Adipocyte (in vitro differentiated cells): ENCODE data around the gene DDX54.

Experiments
- DNase-seq: peaks from one replicate; pipeline ENCODE4 v3.0.0-alpha.2; 2015; ENCODE audit warnings: low read depth
- H3K27me3 ChIP-seq: replicated peaks from 2 replicates; pipeline ENCODE4 v1.7.0; 2013; ENCODE audit warnings: mild to moderate bottlenecking, low read length, moderate library complexity; ENCODE audit not compliant: control insufficient read depth, insufficient read depth
- H3K36me3 ChIP-seq: 2 replicates; pipeline ENCODE4 v1.7.0; 2013; ENCODE audit warnings: low read length, mild to moderate bottlenecking, moderate library complexity; ENCODE audit not compliant: control insufficient read depth, insufficient read depth, severe bottlenecking
- H3K4me1 ChIP-seq: 2 replicates; pipeline ENCODE4 v1.7.0; 2013; ENCODE audit warnings: mild to moderate bottlenecking, low read length, moderate library complexity; ENCODE audit not compliant: control insufficient read depth, insufficient read depth
- H3K4me3 ChIP-seq: 2 replicates; pipeline ENCODE4 v1.7.0; 2013; ENCODE audit warnings: mild to moderate bottlenecking, low read length, moderate library complexity
- H3K9ac ChIP-seq: 2 replicates; pipeline ENCODE4 v1.7.0; 2013; ENCODE audit warnings: mild to moderate bottlenecking, low read length, moderate library complexity
- H3K9me3 ChIP-seq: 2 replicates; pipeline ENCODE4 v1.7.0; 2013; ENCODE audit warnings: mild to moderate bottlenecking, low read length, moderate library complexity; ENCODE audit not compliant: control insufficient read depth

The DDX54 gene, protein sequence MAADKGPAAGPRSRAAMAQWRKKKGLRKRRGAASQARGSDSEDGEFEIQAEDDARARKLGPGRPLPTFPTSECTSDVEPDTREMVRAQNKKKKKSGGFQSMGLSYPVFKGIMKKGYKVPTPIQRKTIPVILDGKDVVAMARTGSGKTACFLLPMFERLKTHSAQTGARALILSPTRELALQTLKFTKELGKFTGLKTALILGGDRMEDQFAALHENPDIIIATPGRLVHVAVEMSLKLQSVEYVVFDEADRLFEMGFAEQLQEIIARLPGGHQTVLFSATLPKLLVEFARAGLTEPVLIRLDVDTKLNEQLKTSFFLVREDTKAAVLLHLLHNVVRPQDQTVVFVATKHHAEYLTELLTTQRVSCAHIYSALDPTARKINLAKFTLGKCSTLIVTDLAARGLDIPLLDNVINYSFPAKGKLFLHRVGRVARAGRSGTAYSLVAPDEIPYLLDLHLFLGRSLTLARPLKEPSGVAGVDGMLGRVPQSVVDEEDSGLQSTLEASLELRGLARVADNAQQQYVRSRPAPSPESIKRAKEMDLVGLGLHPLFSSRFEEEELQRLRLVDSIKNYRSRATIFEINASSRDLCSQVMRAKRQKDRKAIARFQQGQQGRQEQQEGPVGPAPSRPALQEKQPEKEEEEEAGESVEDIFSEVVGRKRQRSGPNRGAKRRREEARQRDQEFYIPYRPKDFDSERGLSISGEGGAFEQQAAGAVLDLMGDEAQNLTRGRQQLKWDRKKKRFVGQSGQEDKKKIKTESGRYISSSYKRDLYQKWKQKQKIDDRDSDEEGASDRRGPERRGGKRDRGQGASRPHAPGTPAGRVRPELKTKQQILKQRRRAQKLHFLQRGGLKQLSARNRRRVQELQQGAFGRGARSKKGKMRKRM

DNA sequence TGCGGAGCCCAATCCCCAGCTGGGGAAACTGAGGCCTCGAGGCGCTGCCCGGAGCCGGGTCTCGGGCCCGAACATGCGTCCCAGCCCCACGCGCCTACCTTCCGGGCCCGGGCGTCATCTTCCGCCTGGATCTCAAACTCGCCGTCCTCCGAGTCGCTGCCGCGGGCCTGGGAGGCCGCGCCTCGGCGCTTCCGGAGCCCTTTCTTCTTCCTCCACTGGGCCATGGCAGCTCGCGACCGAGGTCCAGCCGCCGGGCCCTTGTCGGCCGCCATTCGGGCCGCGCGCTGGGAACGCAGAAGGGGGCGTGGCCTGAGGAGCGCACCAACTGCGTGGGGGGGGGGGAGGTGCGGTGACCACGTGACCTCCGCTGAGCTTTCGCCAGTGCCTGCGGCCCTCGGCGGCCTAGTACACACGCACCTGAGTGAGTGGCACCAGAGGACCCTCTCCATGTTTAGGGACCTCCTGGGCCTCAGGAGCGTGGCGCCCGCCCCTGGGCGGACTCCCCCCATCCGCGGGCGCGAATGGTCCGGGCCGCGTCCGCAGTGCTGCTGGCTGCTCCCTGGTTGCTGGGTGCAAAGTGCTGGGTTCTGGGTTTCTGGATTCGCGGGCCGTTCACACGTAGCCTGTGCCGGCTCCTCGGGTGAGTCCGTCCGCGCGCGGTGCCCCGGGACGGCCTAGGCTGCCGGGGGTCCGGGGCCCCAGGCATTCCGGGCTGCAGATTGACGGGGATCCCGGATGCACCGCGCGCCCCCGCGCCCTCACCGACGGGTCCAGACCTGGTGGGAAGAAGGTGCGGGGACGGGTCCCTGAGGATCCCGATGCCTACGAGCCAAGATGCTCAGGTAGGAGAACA lies at the start of gene DDX54, which contains the start of gene RITA1:
Gene DDX54 (minus strand): TSS at position 299 of the 853 bp plus-strand sequence. CDS start 27 bp downstream, at position 272.
Gene RITA1 (plus strand): TSS at position 542 of the 853 bp plus-strand sequence. CDS start 1,026 bp downstream, outside the sequence.
- H3K4me1 ChIP-seq: peaks cover 16% of the 10 kb centered on the region
- no peaks in the 10 kb centered on the region for H3K27me3 ChIP-seq
- peaks cover 2% of the 10 kb centered on the region for H3K36me3 ChIP-seq
- H3K9ac ChIP-seq: peak within 1 kb of the TSS; percentile 99
- H3K9me3 ChIP-seq: no peaks in the 10 kb centered on the region
- DNase-seq: peak; percentile 85
- peak within 1 kb of the TSS; percentile 96 for H3K4me3 ChIP-seq

DNA sequence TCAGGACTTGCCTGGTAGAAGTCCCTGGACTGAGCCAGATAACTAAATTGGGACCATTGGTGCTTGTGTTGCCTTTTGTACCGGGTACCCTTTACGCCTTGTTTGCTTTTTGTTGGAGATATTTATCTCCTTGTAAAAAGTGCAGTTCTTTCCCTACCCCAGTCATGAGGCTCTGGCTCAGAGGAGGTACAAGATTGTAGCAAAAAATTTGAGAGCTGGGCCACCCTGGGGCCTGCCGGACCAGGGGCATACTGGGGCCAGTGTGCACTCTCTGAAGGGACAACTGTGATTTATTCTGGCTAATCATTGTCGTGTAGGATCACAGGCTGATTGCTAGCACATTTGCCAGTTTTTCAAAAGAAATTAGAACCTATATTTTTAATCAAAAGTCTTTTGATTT lies 49.2 kb upstream of the DDX54 start:
- no peaks in the 10 kb centered on the region for H3K9me3 ChIP-seq
- no peak overlapping the region for H3K9ac ChIP-seq
- peaks cover 28% of the 10 kb centered on the region for H3K4me1 ChIP-seq
- H3K36me3 ChIP-seq: peaks cover 19% of the 10 kb centered on the region
- DNase-seq: no peak
- H3K4me3 ChIP-seq: no peak overlapping the region
- H3K27me3 ChIP-seq: no peaks in the 10 kb centered on the region

DNA sequence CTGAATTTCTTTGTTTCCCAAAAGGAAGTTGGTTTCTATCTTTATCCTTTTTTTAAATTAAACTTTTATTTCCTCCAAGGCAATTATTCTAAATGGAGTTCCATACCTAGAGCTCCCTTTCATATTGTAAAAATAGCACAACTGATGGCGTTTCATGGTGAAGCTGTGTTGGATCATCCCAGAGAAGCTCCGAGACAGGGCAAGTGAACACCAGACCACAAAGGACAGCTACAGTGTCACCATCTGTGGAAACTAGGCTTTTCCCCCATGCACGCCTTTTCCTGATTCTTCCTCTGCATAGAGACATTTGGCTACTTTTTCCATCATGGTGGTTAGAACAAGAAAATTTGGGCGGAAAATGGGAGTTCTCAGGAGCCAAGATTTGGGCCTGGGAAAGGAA lies 48.7 kb upstream of the DDX54 start:
- no peak overlapping the region for H3K9ac ChIP-seq
- H3K36me3 ChIP-seq: peaks cover 19% of the 10 kb centered on the region
- no peak overlapping the region for H3K4me3 ChIP-seq
- no peaks in the 10 kb centered on the region for H3K9me3 ChIP-seq
- peaks cover 26% of the 10 kb centered on the region for H3K4me1 ChIP-seq
- no peaks in the 10 kb centered on the region for H3K27me3 ChIP-seq
- DNase-seq: no peak

DNA sequence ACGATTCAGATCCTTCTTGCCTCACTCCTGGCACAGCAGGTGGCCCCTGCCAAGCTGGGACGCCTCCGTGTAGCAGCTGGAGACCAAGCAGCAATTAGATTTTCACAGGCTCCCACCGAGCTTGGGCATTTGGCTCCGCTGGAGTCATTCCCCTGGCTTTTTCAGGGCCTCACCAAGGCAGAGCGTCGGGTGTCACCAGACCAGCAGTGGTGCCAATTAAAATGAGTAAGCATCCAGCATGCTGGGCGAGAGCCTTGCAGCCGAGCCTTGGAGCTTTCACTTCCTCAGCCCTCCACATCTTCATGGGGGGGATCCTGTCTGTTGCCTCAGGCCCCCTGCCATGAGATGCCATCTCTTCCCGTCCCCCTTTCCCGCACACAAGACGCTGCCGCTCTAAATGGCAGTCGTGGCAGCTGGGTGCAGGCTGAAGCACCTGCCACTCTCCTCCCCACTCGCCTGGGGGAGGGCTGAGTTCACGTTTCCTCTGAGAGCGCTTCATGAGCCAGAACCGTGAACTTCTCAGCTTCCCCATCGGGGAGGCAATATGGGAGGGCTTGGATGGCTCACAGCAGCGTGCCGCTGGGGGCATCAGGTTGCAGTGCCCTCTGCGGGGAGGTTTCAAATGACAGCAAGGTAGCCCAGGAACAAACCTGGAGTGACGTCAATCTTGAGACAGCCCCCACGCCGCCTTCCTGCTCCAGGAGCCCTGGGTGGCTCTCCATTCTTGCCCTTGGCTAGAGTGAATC lies 47.7 kb upstream of the DDX54 start:
- DNase-seq: no peak
- peaks cover 19% of the 10 kb centered on the region for H3K36me3 ChIP-seq
- no peaks in the 10 kb centered on the region for H3K9me3 ChIP-seq
- peak overlapping the region; percentile 16 for H3K9ac ChIP-seq
- H3K27me3 ChIP-seq: no peaks in the 10 kb centered on the region
- no peak overlapping the region for H3K4me3 ChIP-seq
- H3K4me1 ChIP-seq: peaks cover 31% of the 10 kb centered on the region

DNA sequence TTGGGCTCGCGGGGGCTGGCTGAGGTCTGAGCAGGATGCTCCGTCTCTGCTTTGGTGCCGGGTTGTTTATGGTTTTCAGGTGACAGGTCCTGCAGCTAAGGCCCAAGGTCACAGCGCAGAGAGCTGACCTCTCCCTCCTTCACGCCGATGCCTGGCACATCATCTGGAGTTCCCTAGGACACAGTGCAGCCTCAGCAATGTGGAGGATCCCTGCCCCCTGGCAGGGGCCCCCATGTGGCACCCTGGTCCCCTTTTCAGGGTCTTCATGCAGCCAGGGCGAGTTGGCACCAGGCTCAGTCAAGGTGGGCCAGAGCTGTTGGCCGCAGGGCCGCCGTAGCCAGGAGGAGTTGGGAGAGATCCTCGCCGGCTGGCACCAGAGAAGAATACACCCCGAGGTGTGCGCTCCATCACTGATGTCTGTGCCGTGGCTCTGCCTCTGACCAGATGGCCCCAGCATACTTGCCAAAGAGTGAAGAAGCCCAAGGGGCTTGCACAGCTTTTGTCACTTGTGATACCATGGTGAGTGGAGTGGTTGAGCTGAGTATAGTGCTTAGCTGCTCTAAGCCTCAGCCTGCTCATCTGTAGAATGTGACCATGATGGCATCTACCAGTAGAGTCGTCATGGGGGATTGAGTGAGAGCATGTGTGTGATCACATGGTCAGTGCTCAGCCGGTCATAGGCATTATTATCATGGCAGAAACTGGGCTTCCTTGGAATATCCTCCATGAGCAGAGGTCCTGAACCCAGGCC lies 47.0 kb upstream of the DDX54 start:
- Histone ChIP-seq H3K36me3 (peaks cover 19% of the 10 kb centered on the region), H3K9me3 (no peaks in the 10 kb centered on the region), H3K4me1 (peaks cover 36% of the 10 kb centered on the region), H3K9ac (no peak overlapping the region), H3K27me3 (no peaks in the 10 kb centered on the region), H3K4me3 (no peak overlapping the region)
- no peak for DNase-seq

DNA sequence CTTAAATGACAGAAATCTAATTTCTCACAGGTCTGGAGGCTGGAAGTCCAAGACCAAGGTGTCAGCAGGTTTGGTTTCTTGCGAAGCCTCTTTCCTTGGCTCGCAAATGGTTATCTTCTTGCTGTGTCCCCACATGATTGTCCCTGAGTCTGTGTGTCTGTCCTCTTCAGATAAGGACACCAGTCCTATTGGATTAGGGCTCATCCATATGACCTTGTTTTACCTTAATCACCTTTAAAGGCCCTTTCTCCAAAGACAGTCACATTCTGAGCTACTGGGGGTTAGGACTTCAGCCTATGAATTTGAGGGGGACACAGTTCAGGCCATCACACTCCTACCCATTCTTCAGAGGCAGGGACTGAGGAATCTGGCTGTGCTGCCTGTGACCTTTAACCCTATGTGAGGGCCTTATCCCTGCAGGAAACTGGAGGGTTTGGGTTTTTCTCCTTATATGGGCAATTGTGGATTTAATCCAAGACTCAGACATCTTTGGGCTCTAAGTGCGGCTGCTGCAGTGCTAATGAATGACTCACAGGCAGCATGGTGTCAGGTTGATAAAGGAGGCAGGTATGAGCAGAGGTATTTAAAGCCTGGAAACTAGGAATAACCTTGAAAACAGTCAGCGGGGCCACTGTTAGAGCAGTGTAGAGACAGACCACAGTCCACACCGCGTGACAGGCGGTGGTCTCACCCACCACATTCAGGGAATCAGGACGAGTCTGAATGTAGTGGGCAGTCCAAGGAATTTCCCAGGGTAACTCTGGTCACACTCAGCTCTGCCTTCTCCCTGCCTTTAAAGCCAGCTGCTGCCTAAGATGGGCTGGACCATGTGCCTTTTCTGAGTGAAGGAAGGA lies 46.2 kb upstream of the DDX54 start:
- Histone ChIP-seq H3K4me3 (no peak overlapping the region), H3K4me1 (peaks cover 30% of the 10 kb centered on the region), H3K36me3 (peaks cover 19% of the 10 kb centered on the region), H3K27me3 (no peaks in the 10 kb centered on the region), H3K9me3 (no peaks in the 10 kb centered on the region), H3K9ac (no peak overlapping the region)
- no peak for DNase-seq

DNA sequence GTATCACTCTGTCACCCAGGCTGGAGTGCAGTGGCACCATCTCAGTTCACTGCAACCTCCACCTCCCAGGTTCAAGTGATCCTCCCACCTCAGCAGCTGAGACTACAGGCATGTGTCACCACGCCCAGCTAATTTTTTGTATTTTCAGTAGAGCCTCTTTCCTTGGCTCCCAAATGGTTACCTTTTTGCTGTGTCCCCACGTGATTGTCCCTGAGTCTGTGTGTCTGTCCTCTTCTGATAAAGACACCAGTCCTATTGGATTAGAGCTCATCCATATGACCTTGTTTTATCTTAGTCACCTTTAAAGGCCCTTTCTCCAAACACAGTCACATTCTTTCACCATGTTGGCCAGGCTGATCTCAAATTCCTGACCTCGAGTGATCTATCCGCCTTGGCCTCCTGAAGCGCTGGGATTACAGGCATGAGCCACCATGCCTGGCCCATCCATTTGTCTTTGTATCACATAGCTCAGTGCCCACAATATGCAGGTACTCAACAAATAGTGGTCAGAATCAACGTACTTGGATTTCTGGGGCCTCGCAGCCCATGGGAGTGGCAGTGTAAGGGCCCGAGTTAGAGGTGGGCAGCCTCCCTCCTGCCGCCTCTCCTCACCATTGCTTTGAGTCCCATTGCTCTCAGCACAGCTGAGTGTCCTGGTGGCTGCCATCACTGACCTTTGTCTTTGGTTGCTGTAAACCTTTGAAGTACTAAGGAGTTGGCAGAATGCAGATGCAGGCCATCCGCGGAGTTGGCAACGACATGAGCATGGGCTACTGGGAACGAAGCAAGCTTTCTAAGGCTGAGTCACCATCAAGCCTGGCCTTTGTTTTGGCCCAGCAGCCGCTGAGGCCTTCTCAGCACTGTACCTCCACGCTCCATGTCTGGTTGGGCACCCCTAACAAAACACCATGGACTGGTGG lies 45.3 kb upstream of the DDX54 start:
- H3K9ac ChIP-seq: no peak overlapping the region
- no peak for DNase-seq
- peaks cover 27% of the 10 kb centered on the region for H3K4me1 ChIP-seq
- H3K4me3 ChIP-seq: no peak overlapping the region
- no peaks in the 10 kb centered on the region for H3K27me3 ChIP-seq
- H3K36me3 ChIP-seq: peaks cover 19% of the 10 kb centered on the region
- no peaks in the 10 kb centered on the region for H3K9me3 ChIP-seq

DNA sequence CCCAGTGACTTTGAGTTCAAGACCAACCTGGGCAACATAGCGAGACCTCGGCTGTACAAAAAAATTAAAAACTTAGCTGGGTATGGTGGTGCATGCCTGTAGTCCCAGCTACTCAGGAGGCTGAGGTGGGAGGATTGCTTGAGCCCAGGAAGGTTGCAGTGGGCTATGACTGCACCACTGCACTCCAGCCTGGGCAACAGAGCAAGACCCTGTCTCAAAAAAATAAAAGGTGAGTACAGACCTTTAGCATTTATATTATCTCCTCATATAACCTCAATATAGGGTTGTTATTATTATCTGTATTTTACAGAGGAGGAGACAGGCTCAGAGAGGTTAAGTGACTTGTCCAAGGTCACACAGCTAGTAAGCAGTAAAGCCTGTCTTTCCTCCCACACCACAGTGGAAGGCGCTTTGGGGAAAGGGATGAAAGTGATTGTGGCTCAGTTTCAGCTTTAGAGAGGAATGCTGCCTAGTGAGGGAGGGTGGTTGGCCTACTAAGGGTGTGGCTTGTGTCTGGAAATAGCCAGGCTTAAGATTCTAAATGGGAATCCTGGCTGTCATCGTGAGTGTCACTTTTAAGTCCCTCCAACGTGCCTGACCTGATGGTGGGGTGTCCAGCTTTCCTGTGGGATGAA lies 43.2 kb upstream of the DDX54 start:
- Histone ChIP-seq H3K27me3 (no peaks in the 10 kb centered on the region), H3K9me3 (no peaks in the 10 kb centered on the region), H3K36me3 (peaks cover 19% of the 10 kb centered on the region), H3K4me3 (no peak overlapping the region), H3K4me1 (peaks cover 33% of the 10 kb centered on the region), H3K9ac (peak overlapping the region; percentile 54)
- no peak for DNase-seq
